Activated CD8-positive, alpha-beta T cell treated with anti-CD3 and anti-CD28 coated beads, Interleukin-2, amount 10 ng/mL, durations not matched to agents 7 days and 5 days (primary cell): Measurements from ENCODE around the gene GRM5. TPM values are rescaled to one million over a fixed set of nuclear protein-coding genes. Genes with fewer than 3 reads are reported as not detected.

ENCODE experiments used
- ATAC-seq: fragments of 150-1000 bp; cut with Tn5 transposase; one replicate; pipeline ENCODE4 v1.10.0; 2021; ENCODE audit warnings: moderate library complexity
- CTCF ChIA-PET: fragments of 350-600 bp; sonication (Branson Sonifier 250); formaldehyde crosslinking; loops from one replicate; lab custom pipeline; 2021; ENCODE audit warnings: antibody characterized with exemption; lab: Charles Lee
- POLR2A ChIA-PET: fragments of 350-600 bp; sonication (Branson Sonifier 250); formaldehyde crosslinking; loops from one replicate; lab custom pipeline; 2021; ENCODE audit warnings: antibody characterized with exemption; lab: Charles Lee
- DNase-seq: peaks from one replicate; pipeline ENCODE4 v3.0.0-alpha.2; 2020
- H3K27ac Mint-ChIP-seq: one replicate; pipeline ENCODE4 v1.8.0; 2021; ENCODE audit warnings: mild to moderate bottlenecking, mixed read lengths
- H3K27me3 Mint-ChIP-seq: one replicate; pipeline ENCODE4 v1.8.0; 2021; ENCODE audit warnings: low read depth, mixed read lengths
- H3K36me3 Mint-ChIP-seq: one replicate; pipeline ENCODE4 v1.8.0; 2021; ENCODE audit warnings: low read depth, mixed read lengths
- H3K4me1 Mint-ChIP-seq: one replicate; pipeline ENCODE4 v1.8.0; 2021; ENCODE audit warnings: low read depth, mixed read lengths
- H3K4me3 Mint-ChIP-seq: one replicate; pipeline ENCODE4 v1.8.0; 2021; ENCODE audit warnings: mild to moderate bottlenecking, mixed read lengths
- H3K9me3 Mint-ChIP-seq: one replicate; pipeline ENCODE4 v1.8.0; 2022; ENCODE audit warnings: mixed read lengths; ENCODE audit not compliant: insufficient read depth
- total RNA-seq, 2 experiments: library from RNA; stranded (reverse); gene quantifications; one replicate each; pipeline ENCODE4 v1.2.3, GENCODE V29; 2021

GRM5 gene
- total RNA-seq, 2 experiments from 2014 or later: not detected

GRCh38 chr11:88620568-88621130 is 445.1 kb downstream of the GRM5 start:
- ChIA-PET CTCF (no interaction called here), POLR2A (no interaction called here)
- no peaks in the 10 kb centered on the region for H3K27me3 Mint-ChIP-seq
- no peaks in the 10 kb centered on the region for H3K36me3 Mint-ChIP-seq
- no peaks in the 10 kb centered on the region for H3K4me1 Mint-ChIP-seq
- H3K4me3 Mint-ChIP-seq: no peak overlapping the region
- no peak overlapping the region for H3K27ac Mint-ChIP-seq
- DNase-seq: no peak
- no peak for ATAC-seq
- no peaks in the 10 kb centered on the region for H3K9me3 Mint-ChIP-seq

- Mint-ChIP-seq H3K27ac (no peak overlapping the region), H3K27me3 (no peaks in the 10 kb centered on the region), H3K4me3 (no peak overlapping the region), H3K9me3 (no peaks in the 10 kb centered on the region), H3K4me1 (no peaks in the 10 kb centered on the region), H3K36me3 (no peaks in the 10 kb centered on the region)
- no peak for DNase-seq
- CTCF ChIA-PET: no interaction called here
- POLR2A ChIA-PET: no interaction called here
- ATAC-seq: no peak
These were observed 446.0 kb downstream of the GRM5 start for GRCh38 chr11:88619656-88620385.

GRCh38 chr11:88619071-88619425 is 446.7 kb downstream of the GRM5 start:
- Mint-ChIP-seq H3K4me3 (no peak overlapping the region), H3K36me3 (no peaks in the 10 kb centered on the region), H3K27ac (no peak overlapping the region), H3K27me3 (no peaks in the 10 kb centered on the region), H3K9me3 (no peaks in the 10 kb centered on the region), H3K4me1 (no peaks in the 10 kb centered on the region)
- ATAC-seq: no peak
- ChIA-PET POLR2A (no interaction called here), CTCF (no interaction called here)
- no peak for DNase-seq

- Mint-ChIP-seq H3K27ac (no peak overlapping the region), H3K9me3 (no peaks in the 10 kb centered on the region), H3K4me3 (no peak overlapping the region), H3K4me1 (no peaks in the 10 kb centered on the region), H3K27me3 (no peaks in the 10 kb centered on the region), H3K36me3 (no peaks in the 10 kb centered on the region)
- DNase-seq (no peak), ATAC-seq (no peak)
- ChIA-PET POLR2A (no interaction called here), CTCF (no interaction called here)
These were observed 447.3 kb downstream of the GRM5 start for GRCh38 chr11:88618327-88619070.

- POLR2A ChIA-PET: no interaction called here
- Mint-ChIP-seq H3K4me1 (no peaks in the 10 kb centered on the region), H3K4me3 (no peak overlapping the region)
These were observed 448.6 kb downstream of the GRM5 start for GRCh38 chr11:88617226-88617625.

GRCh38 chr11:88604260-88604659 is 461.5 kb downstream of the GRM5 start:
- no peaks in the 10 kb centered on the region for H3K9me3 Mint-ChIP-seq
- H3K36me3 Mint-ChIP-seq: no peaks in the 10 kb centered on the region
- POLR2A ChIA-PET: no interaction called here

More at GRCh38 chr11:88617226-88617625, 448.6 kb downstream of the GRM5 start:
- DNase-seq (no peak), ATAC-seq (no peak)
- Mint-ChIP-seq H3K27me3 (no peaks in the 10 kb centered on the region), H3K27ac (no peak overlapping the region), H3K36me3 (no peaks in the 10 kb centered on the region), H3K9me3 (peaks cover 3% of the 10 kb centered on the region)
- CTCF ChIA-PET: no interaction called here

GRCh38 chr11:88603091-88603867 is 462.5 kb downstream of the GRM5 start:
- DNase-seq (no peak), ATAC-seq (no peak)
- Mint-ChIP-seq H3K27ac (no peak overlapping the region), H3K36me3 (no peaks in the 10 kb centered on the region), H3K9me3 (no peaks in the 10 kb centered on the region), H3K27me3 (no peaks in the 10 kb centered on the region), H3K4me3 (no peak overlapping the region), H3K4me1 (no peaks in the 10 kb centered on the region)
- ChIA-PET CTCF (interaction anchor here (0.7 kb wide), 1 partner anchor 881 kb away, joined by 4 read pairs; no protein-coding TSS in a partner anchor), POLR2A (no interaction called here)

More at GRCh38 chr11:88604260-88604659, 461.5 kb downstream of the GRM5 start:
- H3K4me1 Mint-ChIP-seq: no peaks in the 10 kb centered on the region
- CTCF ChIA-PET: no interaction called here
- no peaks in the 10 kb centered on the region for H3K27me3 Mint-ChIP-seq
- no peak overlapping the region for H3K27ac Mint-ChIP-seq
- ATAC-seq (no peak), DNase-seq (no peak)
- H3K4me3 Mint-ChIP-seq: no peak overlapping the region

- DNase-seq: no peak
- ATAC-seq: no peak
- Mint-ChIP-seq H3K4me1 (no peaks in the 10 kb centered on the region), H3K27ac (no peak overlapping the region), H3K27me3 (no peaks in the 10 kb centered on the region), H3K4me3 (no peak overlapping the region), H3K36me3 (no peaks in the 10 kb centered on the region), H3K9me3 (no peaks in the 10 kb centered on the region)
- ChIA-PET CTCF (no interaction called here), POLR2A (interaction anchor here (0.6 kb wide), 1 partner anchor 363 kb away, joined by 4 read pairs; no protein-coding TSS in a partner anchor)
These were observed 468.4 kb downstream of the GRM5 start for GRCh38 chr11:88597387-88597786.

- CTCF ChIA-PET: no interaction called here
- no peak for DNase-seq
- no peak overlapping the region for H3K4me3 Mint-ChIP-seq
These were observed 469.0 kb downstream of the GRM5 start for GRCh38 chr11:88596786-88597185.

GRCh38 chr11:88594274-88594950 is 471.4 kb downstream of the GRM5 start:
- no peak for DNase-seq
- no peak overlapping the region for H3K4me3 Mint-ChIP-seq
- CTCF ChIA-PET: no interaction called here
- H3K27ac Mint-ChIP-seq: no peak overlapping the region
- POLR2A ChIA-PET: interaction anchor here (0.6 kb wide), 1 partner anchor 12 kb away, joined by 4 read pairs; no protein-coding TSS in a partner anchor
- no peaks in the 10 kb centered on the region for H3K4me1 Mint-ChIP-seq
- H3K36me3 Mint-ChIP-seq: no peaks in the 10 kb centered on the region
- ATAC-seq: no peak
- H3K9me3 Mint-ChIP-seq: no peaks in the 10 kb centered on the region
- no peaks in the 10 kb centered on the region for H3K27me3 Mint-ChIP-seq

More at GRCh38 chr11:88596786-88597185, 469.0 kb downstream of the GRM5 start:
- POLR2A ChIA-PET: no interaction called here
- ATAC-seq: no peak
- Mint-ChIP-seq H3K27ac (no peak overlapping the region), H3K9me3 (no peaks in the 10 kb centered on the region), H3K4me1 (no peaks in the 10 kb centered on the region), H3K36me3 (no peaks in the 10 kb centered on the region), H3K27me3 (no peaks in the 10 kb centered on the region)

- no peak overlapping the region for H3K27ac Mint-ChIP-seq
- H3K4me3 Mint-ChIP-seq: no peak overlapping the region
- DNase-seq (no peak), ATAC-seq (no peak)
- H3K9me3 Mint-ChIP-seq: no peaks in the 10 kb centered on the region
- POLR2A ChIA-PET: no interaction called here
- no peaks in the 10 kb centered on the region for H3K27me3 Mint-ChIP-seq
- CTCF ChIA-PET: no interaction called here
- no peaks in the 10 kb centered on the region for H3K4me1 Mint-ChIP-seq
- H3K36me3 Mint-ChIP-seq: no peaks in the 10 kb centered on the region
These were observed 475.4 kb downstream of the GRM5 start for GRCh38 chr11:88590361-88590760.
